ENCODE results near the gene ODAD2.

DNA sequence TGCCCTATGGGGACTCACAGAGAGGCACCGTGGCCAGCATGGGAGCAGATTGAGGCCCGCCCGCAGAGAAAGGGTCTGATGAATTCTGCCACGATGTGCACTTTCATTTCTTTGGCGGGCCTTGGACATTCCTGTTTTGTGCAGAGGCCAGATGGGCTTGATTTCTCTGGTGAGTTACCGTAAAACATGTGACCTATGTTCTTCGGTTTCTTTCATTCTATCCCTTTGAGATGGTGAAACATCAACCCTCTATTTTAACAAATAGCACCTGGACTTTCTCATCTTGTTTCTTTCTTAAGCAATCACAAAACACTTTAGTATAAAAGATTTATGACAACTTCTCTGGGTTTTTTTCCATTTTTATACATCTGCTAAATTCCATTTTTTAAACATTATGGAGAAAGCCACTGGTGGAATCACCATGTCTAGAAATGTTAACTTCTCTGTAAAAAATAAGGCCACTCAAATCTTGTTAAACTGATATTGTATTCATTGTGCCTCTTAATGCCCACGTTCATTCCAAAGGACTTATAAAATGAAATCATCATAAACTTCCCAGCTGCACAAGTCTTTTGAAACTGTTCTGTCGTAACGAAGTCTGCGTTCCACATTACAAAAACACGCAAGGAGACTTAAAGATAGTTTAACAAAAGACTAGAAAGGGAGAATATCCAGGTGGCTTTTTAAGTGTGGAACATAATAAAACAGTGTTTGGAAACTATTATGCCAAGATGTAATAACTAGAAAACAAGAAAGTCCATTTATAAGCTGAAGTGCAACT lies 21.4 kb upstream of the ODAD2 start:
- TF ChIP-seq, protein P1, sequence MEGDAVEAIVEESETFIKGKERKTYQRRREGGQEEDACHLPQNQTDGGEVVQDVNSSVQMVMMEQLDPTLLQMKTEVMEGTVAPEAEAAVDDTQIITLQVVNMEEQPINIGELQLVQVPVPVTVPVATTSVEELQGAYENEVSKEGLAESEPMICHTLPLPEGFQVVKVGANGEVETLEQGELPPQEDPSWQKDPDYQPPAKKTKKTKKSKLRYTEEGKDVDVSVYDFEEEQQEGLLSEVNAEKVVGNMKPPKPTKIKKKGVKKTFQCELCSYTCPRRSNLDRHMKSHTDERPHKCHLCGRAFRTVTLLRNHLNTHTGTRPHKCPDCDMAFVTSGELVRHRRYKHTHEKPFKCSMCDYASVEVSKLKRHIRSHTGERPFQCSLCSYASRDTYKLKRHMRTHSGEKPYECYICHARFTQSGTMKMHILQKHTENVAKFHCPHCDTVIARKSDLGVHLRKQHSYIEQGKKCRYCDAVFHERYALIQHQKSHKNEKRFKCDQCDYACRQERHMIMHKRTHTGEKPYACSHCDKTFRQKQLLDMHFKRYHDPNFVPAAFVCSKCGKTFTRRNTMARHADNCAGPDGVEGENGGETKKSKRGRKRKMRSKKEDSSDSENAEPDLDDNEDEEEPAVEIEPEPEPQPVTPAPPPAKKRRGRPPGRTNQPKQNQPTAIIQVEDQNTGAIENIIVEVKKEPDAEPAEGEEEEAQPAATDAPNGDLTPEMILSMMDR (IDR thresholded peaks at IDR 0.05; ENCODE audit: insufficient read depth, low read depth, low read length) = no peak
- no peak for TF ChIP-seq EZH2 (IDR thresholded peaks at IDR 0.05; ENCODE audit: insufficient read depth, low read length)

All from astrocyte (in vitro differentiated cells and primary cell).